Thymus (tissue), 14 donors: ENCODE data around the gene SLC30A10. TPM values are rescaled to one million over a fixed set of nuclear protein-coding genes. Genes with fewer than 3 reads are reported as not detected.

ENCODE experiments used
- DNase-seq, 9 donors: peaks; one replicate each; pipeline ENCODE4 v3.0.0-alpha.2; 2013; ENCODE audit warnings: low spot score in 9 of 9, low read depth in 6 of 9, missing footprints in 1 of 9
- H3K27ac ChIP-seq, 2 donors: one replicate each; pipeline ENCODE4 v1.5.1; 2013; ENCODE audit warnings: control low read depth in 1 of 2, low read depth in 1 of 2, low read length in 1 of 2, mild to moderate bottlenecking in 1 of 2, moderate library complexity in 1 of 2
- H3K27me3 ChIP-seq, 2 donors: one replicate each; pipeline ENCODE4 v1.5.1; 2013; ENCODE audit warnings: low read length in 1 of 2; ENCODE audit not compliant: control insufficient read depth in 2 of 2, insufficient read depth in 1 of 2
- H3K36me3 ChIP-seq, 2 donors: one replicate each; pipeline ENCODE4 v1.5.1; 2013; ENCODE audit warnings: low read length in 1 of 2, mild to moderate bottlenecking in 1 of 2, moderate library complexity in 1 of 2; ENCODE audit not compliant: control insufficient read depth in 2 of 2, insufficient read depth in 2 of 2
- H3K4me1 ChIP-seq, 2 donors: one replicate each; pipeline ENCODE4 v1.5.1; 2013; ENCODE audit warnings: low read length in 2 of 2; ENCODE audit not compliant: control insufficient read depth in 2 of 2, insufficient read depth in 2 of 2
- H3K4me3 ChIP-seq, 2 donors: one replicate each; pipeline ENCODE4 v1.5.1; 2013; ENCODE audit warnings: low read length in 2 of 2, control low read depth in 1 of 2, mild to moderate bottlenecking in 1 of 2
- H3K9me3 ChIP-seq, 2 donors: one replicate each; pipeline ENCODE4 v1.5.1; 2013; ENCODE audit warnings: low read length in 1 of 2, mild to moderate bottlenecking in 1 of 2; ENCODE audit not compliant: control insufficient read depth in 2 of 2, insufficient read depth in 1 of 2
- WGBS: extraction: QIAGEN DNeasy Blood & Tissue Kit; methylation state at CpG from one replicate; pipeline ENCODE4 v1.1.7; 2013; 5-methylcytosine and 5-hydroxymethylcytosine counted together
- long read RNA-seq, 10 donors: transcript quantifications; one replicate each; lab custom pipeline, GENCODE V29; 2026
- polyA plus RNA-seq: library from polyadenylated mRNA; stranded (reverse); fragments of 200-250 nt; gene quantifications from one replicate; pipeline ENCODE4 v1.2.3, GENCODE V29; 2013
- total RNA-seq: library from RNA; stranded (reverse); fragments of 120-200 nt; gene quantifications from one replicate; pipeline ENCODE4 v1.2.4, GENCODE V29; 2013
- donor health status: healthy.

SLC30A10 gene
- total RNA-seq, result 0.09 TPM
- 0.07 TPM for polyA plus RNA-seq
- long read RNA-seq, donor 1, result 0 reads
- long read RNA-seq, donor 2, result 0 reads
- long read RNA-seq, donor 3, result 0 reads
- long read RNA-seq, donor 4, result 0 reads
- long read RNA-seq, donor 5, result 0 reads
- long read RNA-seq, donor 6, partial matches to known transcripts, result 0 of 1 reads
- long read RNA-seq, donor 6, other reads (novel, unspliced or antisense), result 0 of 1 reads
- long read RNA-seq, donor 7, result 0 reads
- long read RNA-seq, donor 8, result 0 reads
- long read RNA-seq, donor 9, result 0 reads
- long read RNA-seq, donor 10, result 0 reads

GRCh38 chr1:219927956-219928790 is at the start of gene SLC30A10:
Gene SLC30A10 (minus strand): TSS chr1:219928557. CDS start chr1:219928440, 117 bp downstream.
- WGBS, result 2% methylated on average over 91 of the region's 91 CpGs
- Histone ChIP-seq H3K4me1 (peaks cover 0 to 3% of the 10 kb centered on the region in 2 donors), H3K36me3 (no peaks in the 10 kb centered on the region), H3K27ac (no peak within 1 kb of the TSS), H3K27me3 (peaks cover 13 to 46% of the 10 kb centered on the region in 2 donors), H3K4me3 (peak within 1 kb of the TSS in 1 of 2 donors; percentile 14), H3K9me3 (no peaks in the 10 kb centered on the region)
- peak in 2 of 9 donors; percentile 12 to 13 for DNase-seq

- H3K4me3 ChIP-seq, result no peak overlapping the region
- H3K4me1 ChIP-seq, result no peaks in the 10 kb centered on the region
- no peaks in the 10 kb centered on the region for H3K27me3 ChIP-seq
- H3K36me3 ChIP-seq, result peaks cover 19 to 42% of the 10 kb centered on the region in 2 donors
- H3K27ac ChIP-seq, result no peak overlapping the region
- 97% methylated on average over 3 of the region's 3 CpGs for WGBS
- no peak for DNase-seq
- no peaks in the 10 kb centered on the region for H3K9me3 ChIP-seq
Observed at GRCh38 chr1:219973213-219973612, 44.9 kb upstream of the SLC30A10 start.

- DNase-seq, result no peak
- Histone ChIP-seq H3K27ac (no peak overlapping the region), H3K4me3 (no peak overlapping the region), H3K36me3 (peaks cover 13 to 27% of the 10 kb centered on the region in 2 donors), H3K27me3 (no peaks in the 10 kb centered on the region), H3K4me1 (no peaks in the 10 kb centered on the region), H3K9me3 (no peaks in the 10 kb centered on the region)
- WGBS, result 94% methylated on average over 4 of the region's 4 CpGs
Observed at GRCh38 chr1:219967361-219967760, 39.0 kb upstream of the SLC30A10 start.

GRCh38 chr1:219966071-219966349 is 37.7 kb upstream of the SLC30A10 start:
- Histone ChIP-seq H3K4me3 (no peak overlapping the region), H3K9me3 (no peaks in the 10 kb centered on the region), H3K36me3 (peaks cover 13 to 18% of the 10 kb centered on the region in 2 donors), H3K27me3 (no peaks in the 10 kb centered on the region), H3K4me1 (no peaks in the 10 kb centered on the region), H3K27ac (no peak overlapping the region)
- DNase-seq, result no peak
- 97% methylated on average over 2 of the region's 2 CpGs for WGBS

GRCh38 chr1:219965285-219966070 is 37.1 kb upstream of the SLC30A10 start:
- Histone ChIP-seq H3K36me3 (peaks cover 12 to 18% of the 10 kb centered on the region in 2 donors), H3K4me1 (no peaks in the 10 kb centered on the region), H3K4me3 (no peak overlapping the region), H3K27me3 (no peaks in the 10 kb centered on the region), H3K27ac (no peak overlapping the region), H3K9me3 (no peaks in the 10 kb centered on the region)
- DNase-seq, result no peak
- WGBS, result 97% methylated on average over 6 of the region's 6 CpGs

- no peak for DNase-seq
- Histone ChIP-seq H3K9me3 (no peaks in the 10 kb centered on the region), H3K4me1 (no peaks in the 10 kb centered on the region), H3K36me3 (peaks cover 4 to 9% of the 10 kb centered on the region in 2 donors), H3K4me3 (no peak overlapping the region), H3K27ac (no peak overlapping the region), H3K27me3 (no peaks in the 10 kb centered on the region)
- 89% methylated on average over 7 of the region's 7 CpGs for WGBS
Observed at GRCh38 chr1:219963432-219963831, 35.1 kb upstream of the SLC30A10 start.

- DNase-seq, result peak in 1 of 9 donors; percentile 28
- no peak overlapping the region for H3K4me3 ChIP-seq
- H3K36me3 ChIP-seq, result no peaks in the 10 kb centered on the region
- H3K27ac ChIP-seq, result no peak overlapping the region
- no peaks in the 10 kb centered on the region for H3K9me3 ChIP-seq
- H3K27me3 ChIP-seq, result no peaks in the 10 kb centered on the region
- WGBS, result 92% methylated on average over 3 of the region's 3 CpGs
- no peaks in the 10 kb centered on the region for H3K4me1 ChIP-seq
Observed at GRCh38 chr1:219961684-219962083, 33.3 kb upstream of the SLC30A10 start.

- Histone ChIP-seq H3K36me3 (no peaks in the 10 kb centered on the region), H3K27me3 (no peaks in the 10 kb centered on the region), H3K4me3 (no peak overlapping the region), H3K4me1 (no peaks in the 10 kb centered on the region), H3K27ac (no peak overlapping the region), H3K9me3 (no peaks in the 10 kb centered on the region)
- WGBS, result 64% methylated on average over 3 of the region's 3 CpGs
- DNase-seq, result peak in 2 of 9 donors; percentile 14 to 48
Observed at GRCh38 chr1:219959540-219960203, 31.3 kb upstream of the SLC30A10 start.
